ENCODE measurements around the gene SFSWAP.

GRCh38 chr12:131818821-131819585 is 108.1 kb downstream of the SFSWAP start:
- TF ChIP-seq CTCF (IDR thresholded peaks at IDR 0.05; ENCODE audit: poor library complexity, severe bottlenecking), result no peak
- TF ChIP-seq EZH2 (IDR thresholded peaks at IDR 0.05; ENCODE audit: borderline replicate concordance, insufficient read depth, low read length, poor library complexity, severe bottlenecking), result no peak
- TF ChIP-seq TAF1 (IDR thresholded peaks at IDR 0.05; ENCODE audit: low read depth), result no peak
- no peak for TF ChIP-seq MXI1 (conservative IDR thresholded peaks at IDR 0.05; ENCODE audit: poor library complexity, severe bottlenecking)
- TF ChIP-seq POLR2AphosphoS5 (IDR thresholded peaks at IDR 0.05), result no peak
- TF ChIP-seq RAD21 (conservative IDR thresholded peaks at IDR 0.05), result no peak
- TF ChIP-seq REST (IDR thresholded peaks at IDR 0.05; ENCODE audit: borderline replicate concordance), result no peak
- TF ChIP-seq SMC3 (conservative IDR thresholded peaks at IDR 0.05; ENCODE audit: poor library complexity), result no peak
- no peak for TF ChIP-seq EP300 (conservative IDR thresholded peaks at IDR 0.05; ENCODE audit: poor library complexity, severe bottlenecking)

Measured in neural cell (in vitro differentiated cells).